Left kidney (tissue), 2 donors: ENCODE results near the gene GPC5. TPM values are rescaled to one million over a fixed set of nuclear protein-coding genes. Genes with fewer than 3 reads are reported as not detected.

ENCODE experiments used
- DNase-seq: peaks from one replicate; pipeline ENCODE4 v3.0.0-alpha.2; 2013
- polyA plus RNA-seq: library from polyadenylated mRNA; unstranded; fragments of 120-200 nt; gene quantifications from one replicate; pipeline ENCODE4 v1.2.1, GENCODE V29; 2013; ENCODE audit not compliant: insufficient read length

The GPC5 gene
- polyA plus RNA-seq, 1 donor, result 5.1 TPM

DNA sequence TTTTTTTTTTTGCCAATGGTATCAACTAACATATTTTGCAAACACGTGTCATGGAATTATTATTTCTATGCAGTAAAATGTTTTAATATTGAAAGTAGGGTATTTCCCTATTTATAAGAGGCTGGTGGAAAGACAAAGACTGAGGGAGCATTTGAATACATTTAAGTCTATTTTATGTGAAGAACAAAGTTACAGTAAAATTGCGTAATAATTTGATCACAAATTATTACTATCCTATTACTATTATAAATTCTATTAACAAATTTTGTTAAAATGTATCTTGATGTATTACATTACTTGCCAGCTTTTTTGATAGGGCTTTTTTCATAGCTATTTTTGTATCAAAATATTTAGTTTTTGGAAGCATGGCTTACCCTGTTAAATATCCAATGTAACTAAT lies 58.4 kb downstream of the GPC5 start:
- no peak for DNase-seq

DNA sequence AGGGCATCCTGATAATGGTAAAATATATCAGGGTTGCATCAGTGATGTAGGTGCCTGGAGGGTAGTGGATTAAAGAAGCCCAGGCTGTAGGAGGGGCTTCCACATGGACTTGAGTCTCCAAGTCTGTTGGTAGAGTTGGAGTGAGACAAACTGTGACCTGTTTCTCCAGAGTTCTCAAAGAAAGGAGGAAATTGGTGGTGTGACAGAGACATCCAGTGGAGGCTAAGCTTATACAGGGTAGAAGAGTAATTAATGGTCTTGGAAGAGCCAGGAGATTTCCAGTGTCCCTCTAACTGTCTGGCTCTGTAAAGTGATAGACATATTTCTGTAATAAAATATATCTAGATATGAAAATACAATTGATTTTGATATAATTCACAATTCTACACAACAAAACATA lies 61.1 kb downstream of the GPC5 start:
- DNase-seq, result no peak

DNA sequence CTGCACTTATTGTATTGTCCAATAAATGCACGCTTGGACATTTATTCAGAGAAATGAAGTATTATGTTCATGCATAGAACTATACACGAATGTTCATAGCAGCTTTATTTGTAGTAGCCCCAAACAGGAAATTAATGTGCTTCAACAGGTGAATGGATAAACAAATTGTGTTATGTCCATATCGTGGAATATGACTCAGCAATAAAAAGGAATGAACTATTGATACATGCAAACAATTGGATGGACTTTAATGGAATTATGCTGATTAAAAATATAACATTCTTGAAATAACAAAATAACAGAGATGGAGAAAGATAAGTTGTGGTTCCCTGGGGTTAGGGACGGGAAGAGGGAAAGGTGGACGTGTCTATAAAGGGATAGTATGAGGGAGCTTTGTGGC lies 65.9 kb downstream of the GPC5 start:
- DNase-seq, result no peak

DNA sequence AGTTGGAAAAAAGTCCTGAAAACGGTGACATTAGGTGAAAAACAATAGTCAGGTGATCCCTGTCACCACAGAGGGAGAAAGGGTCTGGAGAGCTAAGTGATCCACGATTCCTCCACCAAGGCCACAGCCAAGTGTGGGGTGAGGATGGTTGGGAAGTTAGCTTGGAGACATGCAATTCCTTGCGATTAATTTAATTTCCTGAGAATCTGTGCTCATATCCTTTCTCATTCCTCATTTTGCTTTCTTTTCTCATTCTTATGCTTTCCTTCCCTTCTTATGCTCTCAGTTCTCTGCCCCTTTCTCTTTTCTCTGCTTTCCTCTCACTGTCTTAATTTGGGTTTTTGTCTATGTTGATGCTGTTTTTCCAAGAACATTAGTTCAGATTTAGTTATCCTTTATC lies 68.8 kb downstream of the GPC5 start:
- no peak for DNase-seq

DNA sequence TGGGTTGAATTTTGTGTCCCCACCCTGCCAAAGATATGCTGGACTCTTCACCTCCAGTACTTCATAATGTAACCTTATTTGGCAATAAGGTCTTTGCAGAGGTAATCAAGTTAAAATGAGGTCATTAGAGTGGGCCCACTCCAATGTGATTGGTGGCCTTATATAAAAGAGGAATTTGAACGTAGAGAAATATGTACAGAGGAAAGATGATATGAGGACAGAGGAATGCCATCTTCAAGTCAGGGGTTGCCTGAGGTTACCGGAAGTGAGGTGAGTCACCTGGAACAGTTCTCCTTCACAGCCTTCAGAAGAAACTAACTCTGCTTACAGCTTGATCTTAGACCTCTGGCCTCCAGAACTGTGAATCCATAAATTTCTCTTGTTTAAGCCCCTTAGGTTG lies 69.9 kb downstream of the GPC5 start:
- DNase-seq, result no peak

DNA sequence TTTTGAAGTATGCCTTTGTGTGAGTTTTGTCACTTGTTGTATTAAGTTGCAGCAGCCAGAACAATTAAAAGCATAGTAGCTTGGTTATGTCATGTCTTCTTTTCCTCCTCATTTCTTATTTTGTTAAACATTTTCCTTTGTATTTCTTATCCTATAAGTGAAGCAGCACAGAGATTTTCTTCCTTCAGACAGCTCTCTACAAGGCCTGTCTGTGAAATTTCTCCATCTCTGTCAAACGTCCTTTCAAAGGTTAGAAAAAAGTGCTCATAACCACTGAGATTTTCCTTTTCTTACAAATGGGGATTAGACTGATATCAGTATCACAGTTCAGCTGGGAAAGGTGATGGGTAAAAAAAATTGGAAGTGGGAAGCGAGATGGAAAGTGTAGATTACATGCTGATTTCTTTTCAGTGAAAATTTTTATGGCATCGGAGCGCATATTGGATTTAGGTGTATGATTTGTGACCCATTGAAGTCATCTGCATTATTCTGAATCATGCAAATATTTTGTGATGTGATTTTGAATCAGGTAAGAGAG lies 71.7 kb downstream of the GPC5 start:
- DNase-seq, result no peak

GRCh38 chr13:91470681-91471080 lies 72.3 kb downstream of the GPC5 start:
- DNase-seq, result no peak

- no peak for DNase-seq
Observed at GRCh38 chr13:91482427-91482826, 84.0 kb downstream of the GPC5 start.

GRCh38 chr13:91491980-91492379 lies 93.6 kb downstream of the GPC5 start:
- peak; percentile 12 for DNase-seq

DNA sequence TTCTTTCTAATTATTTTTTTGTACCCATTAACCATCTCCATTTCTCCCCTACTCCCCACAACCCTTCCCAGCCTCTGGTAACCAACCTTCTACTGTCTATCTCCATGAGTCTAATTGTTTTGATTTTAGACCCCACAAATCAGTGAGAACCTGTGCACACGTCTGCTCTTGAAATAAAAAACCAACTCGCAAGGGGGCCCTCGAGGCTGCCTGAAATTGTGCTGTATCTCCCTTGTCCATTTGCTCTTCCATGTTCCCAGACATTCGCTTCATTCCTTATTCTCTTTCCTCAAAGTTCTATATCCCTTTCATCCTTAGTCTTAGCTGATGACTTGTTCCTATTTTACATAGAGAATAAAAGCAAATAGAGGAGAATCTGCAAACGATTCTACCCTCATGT lies 95.0 kb downstream of the GPC5 start:
- no peak for DNase-seq

GRCh38 chr13:91498298-91498697 lies 99.9 kb downstream of the GPC5 start:
- DNase-seq, result no peak

- DNase-seq, result no peak
Observed at GRCh38 chr13:91504216-91504615, 105.8 kb downstream of the GPC5 start.

DNA sequence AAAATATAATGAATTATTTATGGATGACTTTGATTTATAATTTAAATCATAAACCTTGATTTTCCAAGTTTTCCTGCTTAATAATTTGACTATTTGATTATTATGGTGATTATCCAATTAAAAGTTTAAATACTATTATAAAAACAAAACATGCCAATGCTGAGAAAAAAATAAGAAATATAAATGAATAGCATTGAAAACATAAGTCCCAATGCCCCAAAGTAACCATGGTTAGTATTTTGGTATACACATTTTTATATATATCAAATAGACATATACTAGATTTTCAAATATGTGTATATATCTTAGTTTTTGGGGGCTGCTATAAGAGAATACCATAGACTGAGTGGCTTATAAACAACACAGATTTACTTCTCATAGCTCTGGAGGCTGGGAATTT lies 108.3 kb downstream of the GPC5 start:
- no peak for DNase-seq

GRCh38 chr13:91510058-91510457 lies 111.6 kb downstream of the GPC5 start:
- DNase-seq, result no peak

GRCh38 chr13:91513790-91514189 lies 115.4 kb downstream of the GPC5 start:
- no peak for DNase-seq

DNA sequence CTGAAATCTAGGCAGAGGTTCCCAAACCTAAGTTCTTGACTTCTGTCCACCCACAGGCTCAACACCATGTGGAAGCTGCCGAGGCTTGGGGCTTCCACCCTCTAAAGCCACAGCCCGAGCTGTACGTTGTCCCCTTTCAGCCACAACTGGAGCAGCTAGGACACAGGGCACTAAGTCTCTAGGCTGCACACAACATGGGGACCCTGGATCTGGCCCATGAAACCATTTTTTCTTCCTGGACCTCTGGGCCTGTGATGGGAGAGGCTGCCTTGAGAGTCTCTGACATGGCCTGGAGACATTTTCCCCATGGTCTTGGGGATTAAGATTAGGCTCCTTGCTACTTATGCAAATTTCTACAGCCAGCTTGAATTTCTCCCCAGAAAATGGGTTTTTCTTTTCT lies 118.4 kb downstream of the GPC5 start:
- DNase-seq, result no peak

- no peak for DNase-seq
Observed at GRCh38 chr13:91520952-91521351, 122.5 kb downstream of the GPC5 start.

DNA sequence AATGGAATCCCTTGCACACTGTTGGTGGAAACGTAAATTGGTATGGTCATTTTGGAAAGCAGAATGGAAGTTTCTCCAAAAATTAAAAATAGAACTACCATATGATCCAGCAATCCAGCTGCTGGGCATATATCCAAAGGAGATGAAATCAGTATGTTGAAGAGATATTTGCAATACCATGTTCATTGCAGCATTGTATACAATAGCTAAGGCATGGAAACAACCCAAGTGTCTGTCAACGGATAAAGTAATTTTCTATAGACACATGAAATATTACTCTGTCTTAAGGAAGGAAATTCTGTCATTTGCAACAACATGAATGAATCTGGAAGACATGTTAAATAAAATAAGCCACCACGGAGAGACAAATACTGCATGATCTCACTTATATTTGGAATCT lies 124.7 kb downstream of the GPC5 start:
- no peak for DNase-seq

GRCh38 chr13:91526543-91527033 lies 128.2 kb downstream of the GPC5 start:
- no peak for DNase-seq

- no peak for DNase-seq
Observed at GRCh38 chr13:91529739-91530482, 131.5 kb downstream of the GPC5 start.

DNA sequence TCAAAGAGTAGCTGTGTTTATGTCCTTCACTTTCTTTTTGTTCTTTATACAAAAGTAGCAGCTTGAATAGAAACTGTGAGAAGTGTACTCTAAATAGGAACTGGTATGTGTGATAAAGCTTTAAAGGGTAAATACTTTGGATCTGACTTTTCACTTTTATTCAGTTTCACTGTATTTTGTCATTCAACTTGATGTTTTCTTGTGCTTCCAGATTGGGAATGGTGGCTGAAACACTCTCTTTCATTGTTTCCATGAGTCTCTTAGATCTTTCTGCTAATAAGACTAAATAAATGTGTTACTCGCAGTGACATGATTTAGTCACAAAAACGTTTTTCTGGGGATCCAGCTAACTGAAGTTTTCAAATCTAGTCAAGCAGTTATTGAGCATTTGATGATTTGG lies 133.2 kb downstream of the GPC5 start:
- no peak for DNase-seq

- no peak for DNase-seq
Observed at GRCh38 chr13:91533354-91533753, 134.9 kb downstream of the GPC5 start.

DNA sequence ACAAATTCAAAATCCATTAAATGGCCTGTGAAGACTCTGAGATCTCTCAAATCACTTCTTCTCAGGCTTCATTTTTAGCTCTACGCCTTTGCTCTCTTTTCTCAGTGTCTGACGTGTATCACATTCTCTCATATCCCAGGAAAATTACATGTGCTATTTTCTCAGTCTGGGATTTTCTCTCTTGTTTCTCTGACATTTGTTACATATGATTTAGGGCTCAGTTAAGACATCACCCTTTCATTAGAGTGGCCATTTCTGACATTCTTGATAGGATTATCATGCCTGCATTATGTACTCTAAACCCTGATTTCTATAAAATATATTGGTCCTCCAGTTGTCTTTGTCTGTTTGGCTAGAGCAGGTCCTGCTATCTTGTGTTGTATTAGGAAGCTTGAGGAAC lies 136.6 kb downstream of the GPC5 start:
- no peak for DNase-seq

DNA sequence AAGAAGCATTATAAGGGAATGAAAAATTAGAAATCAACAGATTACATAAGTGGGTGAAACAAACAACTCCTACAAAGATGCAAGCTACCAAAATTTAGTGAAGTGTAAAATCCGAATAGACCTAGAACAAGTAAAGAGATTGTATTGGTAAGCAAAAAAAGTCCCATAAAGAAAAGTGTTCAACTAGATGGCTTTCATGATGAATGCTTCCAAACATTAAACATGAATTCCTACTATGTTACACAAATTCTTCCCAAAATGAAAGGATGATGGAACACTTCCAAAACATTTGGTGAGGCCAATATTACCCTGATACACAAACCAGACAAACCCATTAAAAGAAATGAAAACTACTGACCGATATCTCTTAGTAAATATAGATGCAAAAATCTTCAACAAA lies 139.0 kb downstream of the GPC5 start:
- DNase-seq, result no peak
